Activated CD4-positive, alpha-beta T cell treated with anti-CD3 and anti-CD28 coated beads, Interleukin-2, amount 10 ng/mL, durations not matched to agents 7 days and 5 days (primary cell): ENCODE results near the gene DDAH1. TPM values are rescaled to one million over a fixed set of nuclear protein-coding genes. Genes with fewer than 3 reads are reported as not detected.

Source experiments
- CTCF ChIA-PET: fragments of 350-600 bp; sonication (Branson Sonifier 250); formaldehyde crosslinking; loops from one replicate; lab custom pipeline; 2021; ENCODE audit warnings: antibody characterized with exemption; lab: Charles Lee
- POLR2A ChIA-PET: fragments of 350-600 bp; sonication (Branson Sonifier 250); formaldehyde crosslinking; loops from one replicate; lab custom pipeline; 2021; ENCODE audit warnings: antibody characterized with exemption; lab: Charles Lee
- DNase-seq: peaks from one replicate; pipeline ENCODE4 v3.0.0-alpha.2; 2020
- H3K27ac Mint-ChIP-seq: one replicate; pipeline ENCODE4 v1.8.0; 2021; ENCODE audit warnings: mild to moderate bottlenecking, moderate library complexity, mixed read lengths
- H3K27me3 Mint-ChIP-seq: one replicate; pipeline ENCODE4 v1.8.0; 2021; ENCODE audit warnings: mixed read lengths
- H3K36me3 Mint-ChIP-seq: one replicate; pipeline ENCODE4 v1.8.0; 2021; ENCODE audit warnings: low read depth, mixed read lengths
- H3K4me1 Mint-ChIP-seq: one replicate; pipeline ENCODE4 v1.8.0; 2021; ENCODE audit warnings: mixed read lengths
- H3K4me3 Mint-ChIP-seq: one replicate; pipeline ENCODE4 v1.8.0; 2021; ENCODE audit warnings: mild to moderate bottlenecking, moderate library complexity, mixed read lengths
- H3K9me3 Mint-ChIP-seq: one replicate; pipeline ENCODE4 v1.8.0; 2021; ENCODE audit warnings: mixed read lengths
- total RNA-seq, 2 experiments: library from RNA; stranded (reverse); gene quantifications; one replicate each; pipeline ENCODE4 v1.2.3, GENCODE V29; 2021

The DDAH1 gene
- total RNA-seq, 2 experiments from 2014 or later, result not detected

- POLR2A ChIA-PET, result no interaction called here
- H3K9me3 Mint-ChIP-seq, result no peaks in the 10 kb centered on the region
- DNase-seq, result no peak
- H3K4me1 Mint-ChIP-seq, result no peaks in the 10 kb centered on the region
- no peak overlapping the region for H3K27ac Mint-ChIP-seq
- H3K4me3 Mint-ChIP-seq, result no peak overlapping the region
- CTCF ChIA-PET, result interaction anchor here (0.6 kb wide), 1 partner anchor 1413 kb away, joined by 7 read pairs; no protein-coding TSS in a partner anchor
- no peaks in the 10 kb centered on the region for H3K27me3 Mint-ChIP-seq
- H3K36me3 Mint-ChIP-seq, result no peaks in the 10 kb centered on the region
These were observed 16.6 kb downstream of the DDAH1 start for GRCh38 chr1:85448358-85448757.

- no peaks in the 10 kb centered on the region for H3K4me1 Mint-ChIP-seq
- no peak for DNase-seq
- no peaks in the 10 kb centered on the region for H3K9me3 Mint-ChIP-seq
- H3K36me3 Mint-ChIP-seq, result no peaks in the 10 kb centered on the region
- ChIA-PET POLR2A (no interaction called here), CTCF (interaction anchor here (1.1 kb wide), 1 partner anchor 18 kb away, joined by 4 read pairs; no protein-coding TSS in a partner anchor)
- no peak overlapping the region for H3K27ac Mint-ChIP-seq
- no peak overlapping the region for H3K4me3 Mint-ChIP-seq
- no peaks in the 10 kb centered on the region for H3K27me3 Mint-ChIP-seq
These were observed 17.7 kb downstream of the DDAH1 start for GRCh38 chr1:85447006-85447943.

GRCh38 chr1:85445906-85446305 lies 19.1 kb downstream of the DDAH1 start:
- no peaks in the 10 kb centered on the region for H3K9me3 Mint-ChIP-seq
- ChIA-PET POLR2A (no interaction called here), CTCF (no interaction called here)
- no peak for DNase-seq
- H3K36me3 Mint-ChIP-seq, result no peaks in the 10 kb centered on the region
- H3K27me3 Mint-ChIP-seq, result no peaks in the 10 kb centered on the region
- no peak overlapping the region for H3K4me3 Mint-ChIP-seq
- no peaks in the 10 kb centered on the region for H3K4me1 Mint-ChIP-seq
- no peak overlapping the region for H3K27ac Mint-ChIP-seq

- H3K4me3 Mint-ChIP-seq, result no peak overlapping the region
- CTCF ChIA-PET, result no interaction called here
- H3K27ac Mint-ChIP-seq, result no peak overlapping the region
- POLR2A ChIA-PET, result no interaction called here
- no peaks in the 10 kb centered on the region for H3K36me3 Mint-ChIP-seq
- no peak for DNase-seq
- no peaks in the 10 kb centered on the region for H3K9me3 Mint-ChIP-seq
- H3K27me3 Mint-ChIP-seq, result peaks cover 2% of the 10 kb centered on the region
- no peaks in the 10 kb centered on the region for H3K4me1 Mint-ChIP-seq
These were observed 20.6 kb downstream of the DDAH1 start for GRCh38 chr1:85444381-85444780.

GRCh38 chr1:85440612-85441011 lies 24.3 kb downstream of the DDAH1 start:
- H3K9me3 Mint-ChIP-seq, result no peaks in the 10 kb centered on the region
- POLR2A ChIA-PET, result no interaction called here
- H3K36me3 Mint-ChIP-seq, result no peaks in the 10 kb centered on the region
- no peak overlapping the region for H3K4me3 Mint-ChIP-seq
- CTCF ChIA-PET, result no interaction called here
- no peaks in the 10 kb centered on the region for H3K4me1 Mint-ChIP-seq
- no peak for DNase-seq
- H3K27me3 Mint-ChIP-seq, result peaks cover 6% of the 10 kb centered on the region
- peak overlapping the region; percentile 9 for H3K27ac Mint-ChIP-seq

- Mint-ChIP-seq H3K9me3 (no peaks in the 10 kb centered on the region), H3K27me3 (peaks cover 6% of the 10 kb centered on the region), H3K4me3 (no peak overlapping the region), H3K4me1 (no peaks in the 10 kb centered on the region), H3K27ac (no peak overlapping the region), H3K36me3 (no peaks in the 10 kb centered on the region)
- ChIA-PET CTCF (no interaction called here), POLR2A (no interaction called here)
- DNase-seq, result no peak
These were observed 26.6 kb downstream of the DDAH1 start for GRCh38 chr1:85438353-85438752.

- Mint-ChIP-seq H3K27ac (no peak overlapping the region), H3K9me3 (no peaks in the 10 kb centered on the region), H3K4me3 (no peak overlapping the region), H3K27me3 (peaks cover 6% of the 10 kb centered on the region), H3K4me1 (no peaks in the 10 kb centered on the region), H3K36me3 (no peaks in the 10 kb centered on the region)
- DNase-seq, result no peak
- ChIA-PET CTCF (no interaction called here), POLR2A (no interaction called here)
These were observed 27.8 kb downstream of the DDAH1 start for GRCh38 chr1:85437139-85437538.

- CTCF ChIA-PET, result no interaction called here
- H3K9me3 Mint-ChIP-seq, result no peaks in the 10 kb centered on the region
These were observed 31.9 kb downstream of the DDAH1 start for GRCh38 chr1:85433096-85433495.

GRCh38 chr1:85428471-85429089 lies 36.4 kb downstream of the DDAH1 start:
- Mint-ChIP-seq H3K4me1 (no peaks in the 10 kb centered on the region), H3K4me3 (no peak overlapping the region), H3K27ac (no peak overlapping the region), H3K36me3 (no peaks in the 10 kb centered on the region), H3K27me3 (peaks cover 5% of the 10 kb centered on the region), H3K9me3 (no peaks in the 10 kb centered on the region)
- ChIA-PET CTCF (no interaction called here), POLR2A (no interaction called here)
- DNase-seq, result no peak

More at GRCh38 chr1:85433096-85433495, 31.9 kb downstream of the DDAH1 start:
- Mint-ChIP-seq H3K36me3 (no peaks in the 10 kb centered on the region), H3K4me1 (no peaks in the 10 kb centered on the region), H3K27ac (no peak overlapping the region), H3K27me3 (peaks cover 4% of the 10 kb centered on the region), H3K4me3 (no peak overlapping the region)
- POLR2A ChIA-PET, result no interaction called here
- DNase-seq, result no peak

GRCh38 chr1:85427849-85428248 lies 37.1 kb downstream of the DDAH1 start:
- H3K27ac Mint-ChIP-seq, result no peak overlapping the region
- CTCF ChIA-PET, result no interaction called here

GRCh38 chr1:85427331-85427730 lies 37.6 kb downstream of the DDAH1 start:
- CTCF ChIA-PET, result interaction anchor here (0.6 kb wide), 1 partner anchor 696 kb away, joined by 3 read pairs; no protein-coding TSS in a partner anchor

More at GRCh38 chr1:85427849-85428248, 37.1 kb downstream of the DDAH1 start:
- H3K27me3 Mint-ChIP-seq, result peaks cover 8% of the 10 kb centered on the region
- DNase-seq, result no peak
- no peaks in the 10 kb centered on the region for H3K9me3 Mint-ChIP-seq
- H3K4me3 Mint-ChIP-seq, result no peak overlapping the region
- H3K4me1 Mint-ChIP-seq, result no peaks in the 10 kb centered on the region
- H3K36me3 Mint-ChIP-seq, result no peaks in the 10 kb centered on the region
- POLR2A ChIA-PET, result no interaction called here

GRCh38 chr1:85421179-85421578 lies 43.8 kb downstream of the DDAH1 start:
- ChIA-PET POLR2A (no interaction called here), CTCF (interaction anchor here (0.6 kb wide), 1 partner anchor 641 kb away, joined by 3 read pairs; no protein-coding TSS in a partner anchor)
- Mint-ChIP-seq H3K27me3 (peaks cover 10% of the 10 kb centered on the region), H3K27ac (no peak overlapping the region), H3K4me3 (no peak overlapping the region), H3K9me3 (no peaks in the 10 kb centered on the region), H3K36me3 (no peaks in the 10 kb centered on the region), H3K4me1 (no peaks in the 10 kb centered on the region)
- no peak for DNase-seq

More at GRCh38 chr1:85427331-85427730, 37.6 kb downstream of the DDAH1 start:
- H3K27ac Mint-ChIP-seq, result no peak overlapping the region
- no peaks in the 10 kb centered on the region for H3K36me3 Mint-ChIP-seq
- no peaks in the 10 kb centered on the region for H3K4me1 Mint-ChIP-seq
- DNase-seq, result no peak
- POLR2A ChIA-PET, result no interaction called here
- H3K4me3 Mint-ChIP-seq, result no peak overlapping the region
- no peaks in the 10 kb centered on the region for H3K9me3 Mint-ChIP-seq
- peaks cover 10% of the 10 kb centered on the region for H3K27me3 Mint-ChIP-seq

- DNase-seq, result no peak
- Mint-ChIP-seq H3K4me1 (no peaks in the 10 kb centered on the region), H3K27ac (no peak overlapping the region), H3K27me3 (peaks cover 8% of the 10 kb centered on the region), H3K36me3 (no peaks in the 10 kb centered on the region), H3K9me3 (no peaks in the 10 kb centered on the region), H3K4me3 (no peak overlapping the region)
- POLR2A ChIA-PET, result no interaction called here
- CTCF ChIA-PET, result interaction anchor here (0.6 kb wide), 1 partner anchor 50 kb away, joined by 3 read pairs; no protein-coding TSS in a partner anchor
These were observed 44.8 kb downstream of the DDAH1 start for GRCh38 chr1:85420199-85420598.
